B cell (primary cell): Measurements from ENCODE around the gene CHST10.

Source experiments
- CTCF ChIP-seq: fragments of 200-600 bp; IDR thresholded peaks from one replicate; pipeline ENCODE4 v1.8.0; 2022; ENCODE audit warnings: antibody characterized with exemption, mild to moderate bottlenecking
- EZH2 ChIP-seq: IDR thresholded peaks from 2 replicates; pipeline ENCODE4 v1.6.1; 2012; ENCODE audit warnings: borderline replicate concordance, low read depth, mild to moderate bottlenecking, moderate library complexity, low read length; ENCODE audit not compliant: insufficient read depth, poor library complexity, severe bottlenecking

GRCh38 chr2:100367163-100367562 lies 50.3 kb downstream of the CHST10 start:
- TF ChIP-seq CTCF = no peak
- no peak for TF ChIP-seq EZH2
